Measurements from ENCODE around the gene SEC24B. TPM values are rescaled to one million over a fixed set of nuclear protein-coding genes. Genes with fewer than 3 reads are reported as not detected.

The SEC24B gene
- total and polyA plus RNA-seq, 2 experiments from 2014 or later, result 9.4 to 32.8 TPM

- TF ChIP-seq, protein P1, sequence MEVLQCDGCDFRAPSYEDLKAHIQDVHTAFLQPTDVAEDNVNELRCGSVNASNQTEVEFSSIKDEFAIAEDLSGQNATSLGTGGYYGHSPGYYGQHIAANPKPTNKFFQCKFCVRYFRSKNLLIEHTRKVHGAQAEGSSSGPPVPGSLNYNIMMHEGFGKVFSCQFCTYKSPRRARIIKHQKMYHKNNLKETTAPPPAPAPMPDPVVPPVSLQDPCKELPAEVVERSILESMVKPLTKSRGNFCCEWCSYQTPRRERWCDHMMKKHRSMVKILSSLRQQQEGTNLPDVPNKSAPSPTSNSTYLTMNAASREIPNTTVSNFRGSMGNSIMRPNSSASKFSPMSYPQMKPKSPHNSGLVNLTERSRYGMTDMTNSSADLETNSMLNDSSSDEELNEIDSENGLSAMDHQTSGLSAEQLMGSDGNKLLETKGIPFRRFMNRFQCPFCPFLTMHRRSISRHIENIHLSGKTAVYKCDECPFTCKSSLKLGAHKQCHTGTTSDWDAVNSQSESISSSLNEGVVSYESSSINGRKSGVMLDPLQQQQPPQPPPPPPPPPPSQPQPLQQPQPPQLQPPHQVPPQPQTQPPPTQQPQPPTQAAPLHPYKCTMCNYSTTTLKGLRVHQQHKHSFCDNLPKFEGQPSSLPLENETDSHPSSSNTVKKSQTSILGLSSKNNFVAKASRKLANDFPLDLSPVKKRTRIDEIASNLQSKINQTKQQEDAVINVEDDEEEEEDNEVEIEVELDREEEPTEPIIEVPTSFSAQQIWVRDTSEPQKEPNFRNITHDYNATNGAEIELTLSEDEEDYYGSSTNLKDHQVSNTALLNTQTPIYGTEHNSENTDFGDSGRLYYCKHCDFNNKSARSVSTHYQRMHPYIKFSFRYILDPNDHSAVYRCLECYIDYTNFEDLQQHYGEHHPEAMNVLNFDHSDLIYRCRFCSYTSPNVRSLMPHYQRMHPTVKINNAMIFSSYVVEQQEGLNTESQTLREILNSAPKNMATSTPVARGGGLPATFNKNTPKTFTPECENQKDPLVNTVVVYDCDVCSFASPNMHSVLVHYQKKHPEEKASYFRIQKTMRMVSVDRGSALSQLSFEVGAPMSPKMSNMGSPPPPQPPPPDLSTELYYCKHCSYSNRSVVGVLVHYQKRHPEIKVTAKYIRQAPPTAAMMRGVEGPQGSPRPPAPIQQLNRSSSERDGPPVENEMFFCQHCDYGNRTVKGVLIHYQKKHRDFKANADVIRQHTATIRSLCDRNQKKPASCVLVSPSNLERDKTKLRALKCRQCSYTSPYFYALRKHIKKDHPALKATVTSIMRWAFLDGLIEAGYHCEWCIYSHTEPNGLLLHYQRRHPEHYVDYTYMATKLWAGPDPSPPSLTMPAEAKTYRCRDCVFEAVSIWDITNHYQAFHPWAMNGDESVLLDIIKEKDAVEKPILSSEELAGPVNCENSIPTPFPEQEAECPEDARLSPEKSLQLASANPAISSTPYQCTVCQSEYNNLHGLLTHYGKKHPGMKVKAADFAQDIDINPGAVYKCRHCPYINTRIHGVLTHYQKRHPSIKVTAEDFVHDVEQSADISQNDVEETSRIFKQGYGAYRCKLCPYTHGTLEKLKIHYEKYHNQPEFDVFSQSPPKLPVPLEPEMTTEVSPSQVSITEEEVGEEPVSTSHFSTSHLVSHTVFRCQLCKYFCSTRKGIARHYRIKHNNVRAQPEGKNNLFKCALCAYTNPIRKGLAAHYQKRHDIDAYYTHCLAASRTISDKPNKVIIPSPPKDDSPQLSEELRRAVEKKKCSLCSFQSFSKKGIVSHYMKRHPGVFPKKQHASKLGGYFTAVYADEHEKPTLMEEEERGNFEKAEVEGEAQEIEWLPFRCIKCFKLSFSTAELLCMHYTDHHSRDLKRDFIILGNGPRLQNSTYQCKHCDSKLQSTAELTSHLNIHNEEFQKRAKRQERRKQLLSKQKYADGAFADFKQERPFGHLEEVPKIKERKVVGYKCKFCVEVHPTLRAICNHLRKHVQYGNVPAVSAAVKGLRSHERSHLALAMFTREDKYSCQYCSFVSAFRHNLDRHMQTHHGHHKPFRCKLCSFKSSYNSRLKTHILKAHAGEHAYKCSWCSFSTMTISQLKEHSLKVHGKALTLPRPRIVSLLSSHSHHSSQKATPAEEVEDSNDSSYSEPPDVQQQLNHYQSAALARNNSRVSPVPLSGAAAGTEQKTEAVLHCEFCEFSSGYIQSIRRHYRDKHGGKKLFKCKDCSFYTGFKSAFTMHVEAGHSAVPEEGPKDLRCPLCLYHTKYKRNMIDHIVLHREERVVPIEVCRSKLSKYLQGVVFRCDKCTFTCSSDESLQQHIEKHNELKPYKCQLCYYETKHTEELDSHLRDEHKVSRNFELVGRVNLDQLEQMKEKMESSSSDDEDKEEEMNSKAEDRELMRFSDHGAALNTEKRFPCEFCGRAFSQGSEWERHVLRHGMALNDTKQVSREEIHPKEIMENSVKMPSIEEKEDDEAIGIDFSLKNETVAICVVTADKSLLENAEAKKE (CRISPR knock-in tag; IDR thresholded peaks at IDR 0.05), result no peak
Observed at GRCh38 chr4:109554971-109555370, 121.4 kb downstream of the SEC24B start (continued).

DNA sequence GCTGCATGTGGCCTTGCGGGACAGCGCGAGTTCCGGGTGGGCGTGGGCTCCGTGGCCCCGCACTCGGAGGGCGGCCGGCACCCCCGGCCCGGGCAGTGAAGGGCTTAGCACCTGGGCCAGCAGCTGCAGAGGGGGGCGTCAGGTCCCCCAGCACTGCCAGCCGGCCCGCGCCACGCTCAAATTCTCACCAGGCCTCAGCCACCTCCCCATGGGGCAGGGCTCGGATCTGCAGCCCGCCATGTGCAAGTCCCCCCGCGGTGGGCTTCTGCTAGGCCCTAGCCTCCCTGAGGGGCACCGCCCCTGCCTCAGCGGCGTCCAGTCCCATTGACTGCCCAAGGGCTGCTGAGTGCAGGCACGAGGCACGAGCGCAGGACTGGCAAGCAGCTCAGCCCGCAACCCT, 123.8 kb downstream of the SEC24B start:
- Mint-ChIP-seq H3K27ac (no peak overlapping the region), H3K4me1 (peaks cover 23% of the 10 kb centered on the region), H3K9me3 (peaks cover 12% of the 10 kb centered on the region), H3K36me3 (ENCODE audit: low read depth) (peaks cover 14% of the 10 kb centered on the region), H3K27me3 (ENCODE audit: insufficient read depth, low read depth, poor library complexity) (peaks cover 5% of the 10 kb centered on the region), H3K4me3 (no peak overlapping the region)
- peaks cover 6% of the 10 kb centered on the region for H3K79me2 ChIP-seq (replicated peaks; ENCODE audit: insufficient read depth)
- no peaks in the 10 kb centered on the region; the same call in 1 of the 2 replicates for H3K36me3 ChIP-seq (ENCODE audit: insufficient read depth)
- H3K27me3 ChIP-seq (ENCODE audit: insufficient read depth), result no peaks in the 10 kb centered on the region
- H3K4me3 ChIP-seq, result no peak overlapping the region
- ATAC-seq, result no peak
- no peaks in the 10 kb centered on the region for H3K9me2 ChIP-seq (ENCODE audit: insufficient read depth)
- H3K4me2 ChIP-seq, result no peak overlapping the region
- H3K4me1 ChIP-seq (ENCODE audit: insufficient read depth), result peaks cover 17% of the 10 kb centered on the region
- no peaks in the 10 kb centered on the region; the same call in 1 of the 2 replicates for H4K20me1 ChIP-seq (replicated peaks; ENCODE audit: insufficient read depth)
- H2AFZ ChIP-seq, result no peak overlapping the region
- H3F3A ChIP-seq (replicated peaks; ENCODE audit: low read depth), result no peaks in the 10 kb centered on the region
- DNase-seq (ENCODE audit: low spot score), result no peak
- no peak overlapping the region for H3K27ac ChIP-seq (ENCODE audit: low read depth)
- TF ChIP-seq REST (IDR thresholded peaks at IDR 0.05; ENCODE audit: unreplicated experiment) (no peak), STAT1 (IDR thresholded peaks at IDR 0.05; ENCODE audit: unreplicated experiment) (no peak)
- TF ChIP-seq, protein P2, sequence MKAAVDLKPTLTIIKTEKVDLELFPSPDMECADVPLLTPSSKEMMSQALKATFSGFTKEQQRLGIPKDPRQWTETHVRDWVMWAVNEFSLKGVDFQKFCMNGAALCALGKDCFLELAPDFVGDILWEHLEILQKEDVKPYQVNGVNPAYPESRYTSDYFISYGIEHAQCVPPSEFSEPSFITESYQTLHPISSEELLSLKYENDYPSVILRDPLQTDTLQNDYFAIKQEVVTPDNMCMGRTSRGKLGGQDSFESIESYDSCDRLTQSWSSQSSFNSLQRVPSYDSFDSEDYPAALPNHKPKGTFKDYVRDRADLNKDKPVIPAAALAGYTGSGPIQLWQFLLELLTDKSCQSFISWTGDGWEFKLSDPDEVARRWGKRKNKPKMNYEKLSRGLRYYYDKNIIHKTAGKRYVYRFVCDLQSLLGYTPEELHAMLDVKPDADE (IDR thresholded peaks at IDR 0.05), result no peak
- TF ChIP-seq, protein P1 (CRISPR knock-in tag; IDR thresholded peaks at IDR 0.05), result no peak

All from GM23338 (cell line).